Esophagus (tissue), 2 donors: ENCODE measurements around the gene OPCML. TPM values are rescaled to one million over a fixed set of nuclear protein-coding genes. Genes with fewer than 3 reads are reported as not detected.

Source experiments
- H3K27ac ChIP-seq, 2 donors: one replicate each; pipeline ENCODE4 v1.5.1; 2013; ENCODE audit warnings: low read depth in 2 of 2, mild to moderate bottlenecking in 2 of 2, inconsistent platforms in 1 of 2, low read length in 1 of 2, moderate library complexity in 1 of 2
- H3K27me3 ChIP-seq, 2 donors: one replicate each; pipeline ENCODE4 v1.6.1; 2013; ENCODE audit warnings: low read length in 2 of 2, control low read depth in 1 of 2, mild to moderate bottlenecking in 1 of 2; ENCODE audit not compliant: insufficient read depth in 2 of 2, control insufficient read depth in 1 of 2
- H3K36me3 ChIP-seq, 2 donors: one replicate each; pipeline ENCODE4 v1.6.1; 2013; ENCODE audit warnings: low read length in 1 of 2; ENCODE audit not compliant: control insufficient read depth in 2 of 2, insufficient read depth in 2 of 2
- H3K4me1 ChIP-seq, 2 donors: one replicate each; pipeline ENCODE4 v1.6.1; 2013; ENCODE audit warnings: low read length in 1 of 2; ENCODE audit not compliant: control insufficient read depth in 2 of 2, insufficient read depth in 2 of 2
- H3K4me3 ChIP-seq, 2 donors: one replicate each; pipeline ENCODE4 v1.5.1; 2013; ENCODE audit warnings: low read length in 2 of 2, mild to moderate bottlenecking in 2 of 2, low read depth in 1 of 2, moderate library complexity in 1 of 2
- H3K9me3 ChIP-seq, 2 donors: one replicate each; pipeline ENCODE4 v1.6.1; 2013; ENCODE audit warnings: mild to moderate bottlenecking in 2 of 2, low read depth in 1 of 2, low read length in 1 of 2, moderate library complexity in 1 of 2; ENCODE audit not compliant: control insufficient read depth in 2 of 2, insufficient read depth in 1 of 2
- WGBS, 2 donors: extraction: QIAGEN DNeasy Blood & Tissue Kit; methylation state at CpG; one replicate each; pipeline ENCODE4 v1.1.7; 2013; 5-methylcytosine and 5-hydroxymethylcytosine counted together
- polyA plus RNA-seq, 2 donors: library from polyadenylated mRNA; stranded (reverse); fragments of 200-250 nt; gene quantifications; one replicate each; pipeline ENCODE4 v1.2.3, GENCODE V29; 2013
- donor health status: healthy with polysubstance abuse.
- donor health status: Bipolar disorder and iron deficiency.

Gene OPCML
- polyA plus RNA-seq, 2 donors = 0.04 to 0.05 TPM

DNA sequence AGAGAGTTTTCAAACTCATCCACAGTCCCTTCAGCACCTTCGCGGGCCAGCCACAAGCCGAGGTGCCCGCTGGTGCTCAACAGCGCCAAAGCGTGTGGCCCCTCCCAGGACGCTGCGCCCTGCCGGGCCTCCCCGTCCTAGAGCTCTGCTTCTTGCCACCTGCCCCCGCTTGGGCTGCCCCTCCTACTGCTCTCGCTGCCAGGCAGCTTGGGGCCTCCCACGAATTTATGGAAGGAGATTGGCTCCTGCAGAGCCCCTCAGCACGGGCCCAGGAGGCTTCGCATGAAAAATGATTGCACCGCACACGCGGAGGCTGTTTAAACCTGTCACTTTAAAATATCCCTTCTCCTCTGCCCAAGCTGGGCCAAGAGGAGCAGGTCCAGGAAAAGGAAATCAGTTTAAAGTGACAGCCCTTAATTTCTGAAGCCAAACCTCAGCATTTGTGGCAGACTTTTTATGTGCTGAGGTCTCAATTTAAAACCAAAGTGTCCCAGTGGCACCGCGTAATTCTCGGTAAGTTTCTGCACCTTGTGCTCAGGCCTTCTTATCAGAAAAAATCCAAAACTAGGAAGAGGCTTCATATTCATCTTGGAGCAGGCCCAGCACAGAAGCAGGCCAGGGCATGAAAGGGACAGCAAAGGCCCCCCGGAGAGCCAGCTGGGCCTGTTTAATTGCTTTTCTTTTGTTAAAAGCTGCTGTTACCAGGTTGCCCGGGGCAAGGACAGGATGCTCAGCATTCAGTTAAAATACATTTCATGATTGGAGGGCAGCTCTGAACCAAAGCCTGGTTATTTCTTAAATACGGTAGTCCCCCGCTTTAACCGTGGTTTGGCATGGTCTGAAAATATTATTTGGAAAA lies 303.6 kb downstream of the OPCML start:
- 15 to 20% methylated on average over 26 of the region's 26 CpGs for WGBS, 2 donors
- Histone ChIP-seq H3K36me3 (no peaks in the 10 kb centered on the region), H3K27ac (no peak overlapping the region), H3K4me1 (peaks cover 0 to 2% of the 10 kb centered on the region in 2 donors), H3K27me3 (no peaks in the 10 kb centered on the region), H3K4me3 (no peak overlapping the region), H3K9me3 (no peaks in the 10 kb centered on the region)

DNA sequence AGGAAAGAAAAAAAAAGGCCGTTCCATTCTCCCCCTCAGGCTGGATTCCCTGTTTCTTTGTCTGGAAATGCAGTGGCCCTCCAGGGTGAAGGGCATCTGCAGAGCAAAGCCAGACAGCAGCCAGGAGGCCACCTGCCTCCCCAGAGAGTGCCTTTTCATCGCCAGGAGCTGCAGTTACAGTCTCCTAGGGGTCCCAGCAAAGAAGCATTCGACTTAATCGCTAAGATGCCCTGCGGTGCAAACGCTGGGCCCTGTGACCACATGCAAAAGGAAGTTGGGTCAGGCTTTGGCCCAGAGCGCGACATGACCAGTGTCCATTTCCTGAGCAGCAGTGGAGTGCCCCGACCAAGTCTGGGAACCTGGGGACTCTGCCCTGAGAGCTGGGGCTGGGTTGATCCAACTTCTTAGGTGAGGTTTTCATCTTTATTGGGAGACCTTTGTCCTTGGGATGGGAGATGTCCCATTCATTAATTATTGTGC lies 304.6 kb downstream of the OPCML start:
- Histone ChIP-seq H3K4me1 (peaks cover 0 to 2% of the 10 kb centered on the region in 2 donors), H3K36me3 (no peaks in the 10 kb centered on the region), H3K4me3 (no peak overlapping the region), H3K27me3 (no peaks in the 10 kb centered on the region), H3K9me3 (no peaks in the 10 kb centered on the region), H3K27ac (no peak overlapping the region)
- 68 to 80% methylated on average over 9 of the region's 9 CpGs for WGBS, 2 donors

DNA sequence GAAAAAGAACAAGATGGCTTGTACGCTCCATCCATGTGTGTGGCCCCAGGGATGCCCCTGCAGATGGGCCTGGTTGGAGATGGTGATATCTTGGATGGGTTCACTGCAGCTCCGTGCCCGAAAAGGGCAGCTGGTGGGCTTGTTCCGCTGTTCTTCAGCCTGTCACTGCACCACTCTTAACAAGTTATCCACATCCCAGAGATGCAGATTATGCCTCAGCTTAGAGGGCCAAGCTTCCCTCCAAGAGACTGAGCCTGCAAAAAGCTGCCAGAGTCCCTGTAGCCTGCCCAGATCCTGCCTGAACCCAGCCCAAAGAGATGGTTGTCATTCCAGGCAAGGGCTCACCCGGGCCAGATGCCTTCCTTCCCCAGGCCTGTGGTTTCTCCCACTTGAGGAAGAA lies 308.0 kb downstream of the OPCML start:
- Histone ChIP-seq H3K36me3 (no peaks in the 10 kb centered on the region), H3K4me1 (peaks cover 0 to 2% of the 10 kb centered on the region in 2 donors), H3K9me3 (no peaks in the 10 kb centered on the region), H3K27ac (no peak overlapping the region), H3K4me3 (no peak overlapping the region), H3K27me3 (no peaks in the 10 kb centered on the region)
- 82 to 87% methylated on average over 5 of the region's 5 CpGs for WGBS, 2 donors

DNA sequence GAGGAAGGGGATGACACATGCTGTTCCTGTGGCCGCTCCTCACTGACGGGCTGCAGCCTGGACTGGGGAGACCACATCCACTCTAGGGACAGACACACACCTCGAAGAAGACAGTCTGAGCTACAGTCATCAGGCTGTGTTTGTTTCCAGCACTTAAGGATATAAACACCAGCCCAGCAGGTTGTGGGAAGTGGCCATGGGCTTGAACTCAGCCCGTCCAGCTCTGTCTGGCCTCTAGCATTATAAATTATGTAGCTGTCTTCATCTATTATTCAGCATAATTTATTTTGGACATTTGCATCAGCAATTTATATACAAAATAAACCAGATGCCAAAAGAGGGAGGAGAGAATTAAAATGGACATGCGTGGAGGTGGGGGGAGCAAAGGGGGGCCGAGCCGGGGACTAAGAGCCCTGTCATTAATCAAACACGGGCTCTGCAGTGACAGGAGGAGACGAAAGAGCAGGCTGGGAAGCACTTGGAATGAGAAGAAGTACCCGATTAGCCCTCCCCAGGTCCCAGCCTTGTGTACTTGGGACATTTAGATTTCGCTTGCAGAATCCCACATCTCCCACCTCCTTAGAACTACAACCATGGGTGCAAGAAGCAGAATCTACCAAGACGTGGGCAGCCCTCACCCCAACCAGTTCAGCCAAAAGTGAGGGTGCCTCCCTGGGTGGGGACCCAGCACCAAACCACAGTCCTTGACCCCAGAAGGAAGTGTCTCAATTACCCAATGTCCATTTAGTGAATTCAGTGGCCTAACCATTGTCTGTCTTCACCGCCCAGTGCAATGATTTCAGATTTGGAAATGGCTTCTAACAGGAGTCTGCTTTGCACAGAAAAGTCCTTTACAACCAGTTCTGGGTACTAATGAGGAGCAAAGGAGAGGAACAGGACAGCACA lies 309.6 kb downstream of the OPCML start:
- no peak overlapping the region for H3K27ac ChIP-seq
- no peaks in the 10 kb centered on the region for H3K27me3 ChIP-seq
- H3K9me3 ChIP-seq = no peaks in the 10 kb centered on the region
- H3K36me3 ChIP-seq = no peaks in the 10 kb centered on the region
- 49 to 53% methylated on average over 13 of the region's 13 CpGs for WGBS, 2 donors
- H3K4me3 ChIP-seq = no peak overlapping the region
- no peaks in the 10 kb centered on the region for H3K4me1 ChIP-seq

DNA sequence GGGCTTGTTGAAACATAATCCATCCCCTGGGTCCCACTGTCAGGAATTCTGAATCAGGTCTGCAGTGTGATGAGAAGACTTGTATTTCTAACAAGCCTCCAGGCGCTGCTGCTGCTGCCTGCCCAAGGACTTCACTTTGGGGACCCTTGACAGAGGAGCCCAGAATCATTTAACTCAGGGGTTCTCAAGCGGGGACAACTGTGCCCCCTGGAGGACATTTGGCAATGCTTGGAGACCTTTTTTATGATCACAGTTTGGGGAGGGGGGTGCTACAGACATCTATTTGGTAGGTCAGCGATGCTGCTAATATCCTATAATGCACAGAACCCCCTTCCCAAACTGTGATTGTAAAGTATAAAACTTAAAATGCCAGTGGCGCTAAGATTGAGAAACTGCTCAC lies 312.8 kb downstream of the OPCML start:
- no peaks in the 10 kb centered on the region for H3K36me3 ChIP-seq
- WGBS, 2 donors = 83 to 91% methylated on average over 4 of the region's 4 CpGs
- no peaks in the 10 kb centered on the region for H3K27me3 ChIP-seq

DNA sequence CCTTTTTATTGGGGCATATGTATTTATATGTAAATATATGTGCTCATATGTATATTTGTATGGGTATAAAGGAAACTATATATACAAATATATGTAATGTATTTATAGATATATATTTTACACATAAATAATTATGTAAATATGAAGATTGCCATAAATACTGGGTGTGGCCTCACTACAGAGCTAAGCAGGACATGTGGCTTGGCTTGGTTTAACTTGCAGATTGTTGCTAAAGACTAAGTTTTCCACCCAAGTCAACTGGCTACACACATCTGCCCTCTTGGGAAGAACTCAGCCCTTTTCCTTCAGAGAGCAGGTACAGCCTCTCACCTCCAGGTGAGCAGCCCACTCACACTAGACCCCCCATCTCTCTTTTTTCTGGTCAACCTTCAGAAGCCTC lies 315.5 kb downstream of the OPCML start:
- Histone ChIP-seq H3K4me1 (no peaks in the 10 kb centered on the region), H3K27me3 (no peaks in the 10 kb centered on the region), H3K36me3 (no peaks in the 10 kb centered on the region), H3K27ac (no peak overlapping the region), H3K9me3 (peaks cover 0 to 2% of the 10 kb centered on the region in 2 donors), H3K4me3 (no peak overlapping the region)

More for the DNA sequence above, 312.8 kb downstream of the OPCML start:
- no peaks in the 10 kb centered on the region for H3K9me3 ChIP-seq
- H3K4me3 ChIP-seq = no peak overlapping the region
- H3K4me1 ChIP-seq = no peaks in the 10 kb centered on the region
- no peak overlapping the region for H3K27ac ChIP-seq

DNA sequence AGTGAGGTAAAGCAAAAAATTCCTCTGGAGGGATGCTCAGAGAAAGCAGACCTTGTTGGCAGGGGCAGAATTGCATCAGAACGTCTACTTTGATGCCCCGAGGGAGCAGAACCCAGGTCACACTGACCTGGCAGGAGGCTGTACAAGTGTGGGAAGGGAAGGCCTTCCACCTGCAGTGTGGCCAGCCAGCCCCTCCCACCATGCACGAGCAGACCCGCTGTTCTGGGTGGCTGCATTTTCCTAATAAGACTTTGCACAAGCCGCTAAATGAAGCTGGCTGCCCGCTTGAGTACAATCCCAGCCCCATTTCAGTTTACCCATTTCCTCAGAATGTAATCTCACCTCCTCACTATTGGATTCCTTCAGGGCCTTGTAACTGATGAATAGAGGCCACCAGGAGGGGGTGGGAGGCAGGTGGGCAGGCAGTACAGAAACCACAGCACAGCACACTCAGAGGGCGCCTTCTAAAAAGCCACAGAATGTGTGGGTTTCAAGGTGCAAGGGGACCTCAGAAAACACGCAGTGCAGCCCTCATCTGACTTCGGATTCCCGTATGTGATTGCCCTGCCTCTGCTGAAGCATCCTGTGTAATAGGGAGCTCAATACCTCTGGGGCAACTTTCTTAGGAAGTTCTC lies 316.6 kb downstream of the OPCML start:
- Histone ChIP-seq H3K27ac (no peak overlapping the region), H3K4me3 (no peak overlapping the region), H3K36me3 (no peaks in the 10 kb centered on the region), H3K4me1 (no peaks in the 10 kb centered on the region), H3K9me3 (peaks cover 0 to 2% of the 10 kb centered on the region in 2 donors), H3K27me3 (no peaks in the 10 kb centered on the region)
- 63 to 70% methylated on average over 10 of the region's 10 CpGs for WGBS, 2 donors

DNA sequence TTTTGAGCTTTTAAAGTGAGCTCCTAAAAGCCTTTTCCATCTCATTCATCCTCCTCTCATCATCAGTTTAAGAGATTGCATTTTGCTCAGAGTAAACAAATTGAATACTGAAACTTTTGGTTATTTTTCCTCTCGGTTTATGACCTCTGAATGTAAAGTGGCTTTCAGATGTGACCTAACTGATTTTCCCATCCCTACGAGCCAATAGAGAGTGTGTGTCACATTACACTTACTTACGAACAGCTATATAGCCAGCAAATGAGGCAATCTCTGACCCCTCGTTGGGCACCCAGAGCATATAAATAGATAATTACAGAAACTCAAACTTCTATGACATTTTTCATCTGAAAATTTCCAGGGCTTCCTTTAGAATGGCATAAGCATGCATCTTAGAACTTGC lies 317.7 kb downstream of the OPCML start:
- Histone ChIP-seq H3K4me3 (no peak overlapping the region), H3K9me3 (peaks cover 0 to 2% of the 10 kb centered on the region in 2 donors)
- 55% methylated on average over 4 of the region's 4 CpGs for WGBS, 2 donors

DNA sequence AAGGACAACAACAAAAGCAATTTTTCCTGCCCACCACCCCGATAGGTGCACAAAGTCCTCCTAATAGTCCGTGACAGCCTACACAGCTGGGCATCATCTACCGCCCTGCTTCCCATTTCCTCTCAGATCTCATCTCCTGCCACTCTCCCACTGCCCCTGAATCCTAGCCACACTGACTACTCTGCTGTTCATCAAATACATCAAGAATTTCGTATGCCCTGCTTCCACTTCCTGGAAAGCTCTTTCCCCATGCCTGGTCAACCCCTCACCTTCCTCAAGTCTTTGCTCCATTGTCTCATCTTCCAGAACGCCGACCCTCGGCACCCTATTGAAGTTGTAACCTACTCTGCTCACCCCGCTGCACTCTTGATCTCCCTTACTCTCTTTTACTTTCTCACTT lies 320.1 kb downstream of the OPCML start:
- no peaks in the 10 kb centered on the region for H3K4me1 ChIP-seq
- no peaks in the 10 kb centered on the region for H3K27me3 ChIP-seq
- no peaks in the 10 kb centered on the region for H3K36me3 ChIP-seq
- no peak overlapping the region for H3K27ac ChIP-seq
- peaks cover 0 to 2% of the 10 kb centered on the region in 2 donors for H3K9me3 ChIP-seq
- no peak overlapping the region for H3K4me3 ChIP-seq
- 81 to 83% methylated on average over 8 of the region's 8 CpGs for WGBS, 2 donors

More for the DNA sequence above, 317.7 kb downstream of the OPCML start:
- Histone ChIP-seq H3K27me3 (no peaks in the 10 kb centered on the region), H3K4me1 (no peaks in the 10 kb centered on the region), H3K36me3 (no peaks in the 10 kb centered on the region), H3K27ac (no peak overlapping the region)
